Lung (tissue), 12 donors: ENCODE results near the gene SLC44A1. TPM values are rescaled to one million over a fixed set of nuclear protein-coding genes. Genes with fewer than 3 reads are reported as not detected.
A peak's percentile ranks its signal among the peaks of the same experiment; 100 is the strongest.

Experiments
- ATAC-seq: fragments of 200-7000 bp; cut with Tn5 transposase; one replicate; pipeline ENCODE4 v1.9.1; 2020; ENCODE audit warnings: moderate number of reproducible peaks; ENCODE audit not compliant: insufficient read depth, low FRiP score
- DNase-seq, 3 donors: peaks; one replicate each; pipeline ENCODE4 v3.0.0-alpha.2; 2013 to 2017
- H3K27ac ChIP-seq, 2 donors: one replicate each; pipeline ENCODE4 v1.5.1; 2013; ENCODE audit warnings: mild to moderate bottlenecking in 2 of 2, moderate library complexity in 2 of 2, control low read depth in 1 of 2, inconsistent platforms in 1 of 2, low read depth in 1 of 2, low read length in 1 of 2
- H3K27me3 ChIP-seq, 3 donors: one replicate each; pipeline ENCODE4 v1.5.1; 2013; ENCODE audit warnings: low read length in 2 of 3; ENCODE audit not compliant: control insufficient read depth in 3 of 3, insufficient read depth in 3 of 3
- H3K36me3 ChIP-seq, 4 donors: one replicate each; pipeline ENCODE4 v1.5.1; 2013; ENCODE audit warnings: low read length in 4 of 4, mild to moderate bottlenecking in 1 of 4, moderate library complexity in 1 of 4; ENCODE audit not compliant: control insufficient read depth in 4 of 4, insufficient read depth in 4 of 4
- H3K4me1 ChIP-seq, 5 donors: one replicate each; pipeline ENCODE4 v1.5.1; 2013; ENCODE audit warnings: low read length in 5 of 5, mild to moderate bottlenecking in 2 of 5, moderate library complexity in 1 of 5; ENCODE audit not compliant: control insufficient read depth in 5 of 5, insufficient read depth in 5 of 5
- H3K4me3 ChIP-seq: one replicate; pipeline ENCODE4 v1.5.1; 2013; ENCODE audit warnings: mild to moderate bottlenecking, control low read depth, moderate library complexity
- H3K9ac ChIP-seq, 2 donors: one replicate each; pipeline ENCODE4 v1.5.1; 2013; ENCODE audit warnings: low read length in 2 of 2, control low read depth in 1 of 2; ENCODE audit not compliant: insufficient read depth in 1 of 2
- H3K9me3 ChIP-seq, 4 donors: one replicate each; pipeline ENCODE4 v1.5.1; 2013; ENCODE audit warnings: low read length in 3 of 4, mild to moderate bottlenecking in 1 of 4, moderate library complexity in 1 of 4; ENCODE audit not compliant: control insufficient read depth in 4 of 4, insufficient read depth in 3 of 4
- WGBS, 2 donors: extraction: QIAGEN DNeasy Blood & Tissue Kit; methylation state at CpG; one replicate each; pipeline ENCODE4 v1.1.7; 2013; 5-methylcytosine and 5-hydroxymethylcytosine counted together
- polyA plus RNA-seq, 2 donors: library from polyadenylated mRNA; stranded (reverse); fragments of 200-250 nt; gene quantifications; one replicate each; pipeline ENCODE4 v1.2.1, GENCODE V29; 2013
- total RNA-seq, 2 donors: library from RNA; depleted of rRNA in 1 of 2; stranded (reverse); fragments of >200 nt in 1 of 2; gene quantifications; one replicate each; pipeline ENCODE4 v1.2.1, GENCODE V29; 2014 to 2021
- TF ChIP-seq, protein P1 (sequence below): IDR thresholded peaks from 2 replicates; pipeline ENCODE4 v1.5.1; 2012; ENCODE audit warnings: mild to moderate bottlenecking; ENCODE audit errors: control extremely low read depth, extremely low read depth
- donor health status: control.
- donor health status: control.
- donor health status: Bipolar disorder and iron deficiency.
- donor health status: healthy.
- donor health status: DM: yes; HTN: yes; CAD: no.

The SLC44A1 gene
- total and polyA plus RNA-seq, 4 donors = 13.0 to 61.7 (median 33.8) TPM

- WGBS, 2 donors = 67 to 79% methylated on average over 1 of the region's 1 CpG
- H3K36me3 ChIP-seq = no peaks in the 10 kb centered on the region
- TF ChIP-seq, protein P1, sequence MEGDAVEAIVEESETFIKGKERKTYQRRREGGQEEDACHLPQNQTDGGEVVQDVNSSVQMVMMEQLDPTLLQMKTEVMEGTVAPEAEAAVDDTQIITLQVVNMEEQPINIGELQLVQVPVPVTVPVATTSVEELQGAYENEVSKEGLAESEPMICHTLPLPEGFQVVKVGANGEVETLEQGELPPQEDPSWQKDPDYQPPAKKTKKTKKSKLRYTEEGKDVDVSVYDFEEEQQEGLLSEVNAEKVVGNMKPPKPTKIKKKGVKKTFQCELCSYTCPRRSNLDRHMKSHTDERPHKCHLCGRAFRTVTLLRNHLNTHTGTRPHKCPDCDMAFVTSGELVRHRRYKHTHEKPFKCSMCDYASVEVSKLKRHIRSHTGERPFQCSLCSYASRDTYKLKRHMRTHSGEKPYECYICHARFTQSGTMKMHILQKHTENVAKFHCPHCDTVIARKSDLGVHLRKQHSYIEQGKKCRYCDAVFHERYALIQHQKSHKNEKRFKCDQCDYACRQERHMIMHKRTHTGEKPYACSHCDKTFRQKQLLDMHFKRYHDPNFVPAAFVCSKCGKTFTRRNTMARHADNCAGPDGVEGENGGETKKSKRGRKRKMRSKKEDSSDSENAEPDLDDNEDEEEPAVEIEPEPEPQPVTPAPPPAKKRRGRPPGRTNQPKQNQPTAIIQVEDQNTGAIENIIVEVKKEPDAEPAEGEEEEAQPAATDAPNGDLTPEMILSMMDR = no peak
- no peak overlapping the region for H3K4me3 ChIP-seq
- no peak overlapping the region for H3K9ac ChIP-seq
- no peak overlapping the region for H3K27ac ChIP-seq
- no peaks in the 10 kb centered on the region for H3K27me3 ChIP-seq
- H3K4me1 ChIP-seq = peaks cover 0 to 10% (median 3%) of the 10 kb centered on the region in 5 donors
- ATAC-seq (no peak), DNase-seq (no peak)
- H3K9me3 ChIP-seq = peaks cover 0 to 10% (median 4%) of the 10 kb centered on the region in 4 donors
Observed at GRCh38 chr9:105219291-105219805, 25.1 kb upstream of the SLC44A1 start.

DNA sequence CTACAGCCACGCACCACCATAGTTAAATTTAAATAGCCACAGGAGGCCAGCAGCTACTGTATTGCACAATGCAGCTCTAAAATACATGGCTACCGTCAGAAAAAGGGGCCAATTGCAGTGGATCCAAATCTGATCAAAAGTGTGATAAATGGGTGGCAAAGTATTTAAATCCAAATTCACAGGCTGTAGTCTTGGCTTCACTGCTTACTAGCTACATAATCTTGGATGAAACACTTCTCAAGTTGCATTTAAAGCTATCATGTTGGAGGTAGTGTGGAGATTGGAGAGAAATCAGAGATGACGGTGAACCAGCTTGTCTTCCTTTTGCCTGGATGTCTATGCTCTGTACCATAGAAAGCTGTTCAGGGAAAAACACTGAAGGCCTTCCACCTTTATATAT, 24.0 kb upstream of the SLC44A1 start:
- DNase-seq (peak in 1 of 3 donors; percentile 29), ATAC-seq (no peak)
- WGBS, 2 donors = 86 to 93% methylated on average over 3 of the region's 3 CpGs
- Histone ChIP-seq H3K4me1 (peaks cover 0 to 10% (median 3%) of the 10 kb centered on the region in 5 donors), H3K36me3 (no peaks in the 10 kb centered on the region), H3K9me3 (peaks cover 0 to 16% (median 4%) of the 10 kb centered on the region in 4 donors), H3K9ac (no peak overlapping the region), H3K4me3 (no peak overlapping the region), H3K27ac (no peak overlapping the region), H3K27me3 (no peaks in the 10 kb centered on the region)
- TF ChIP-seq, protein P1 = no peak

DNA sequence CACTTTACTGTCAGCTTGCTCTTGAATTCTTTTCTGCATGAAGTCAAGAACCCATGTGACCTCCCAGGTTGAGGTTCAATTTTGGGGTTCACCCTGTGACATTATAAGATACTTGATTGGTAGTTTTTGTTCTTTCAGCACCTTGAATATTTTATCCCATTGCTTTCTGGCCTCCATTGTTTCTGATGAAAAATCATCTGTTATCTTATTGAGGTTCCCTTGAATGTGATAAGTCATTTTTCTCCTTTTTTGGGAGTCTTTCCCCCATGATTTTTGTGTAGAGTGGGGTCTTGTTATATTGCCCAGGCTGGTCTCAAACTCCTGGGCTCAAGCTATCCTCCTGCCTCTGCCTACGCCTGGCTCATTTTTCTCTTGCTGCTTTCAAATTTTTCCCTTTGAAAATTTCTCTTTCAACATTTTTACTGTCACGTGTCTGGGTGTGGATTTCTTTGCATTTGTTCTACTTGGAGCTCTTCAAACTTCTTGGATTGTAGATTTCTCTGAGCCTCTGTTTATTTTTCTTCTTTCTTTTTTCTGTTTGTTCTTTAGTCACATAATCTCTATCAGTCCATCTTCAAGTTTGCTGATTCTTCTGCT, 20.8 kb upstream of the SLC44A1 start:
- 94 to 95% methylated on average over 2 of the region's 2 CpGs for WGBS, 2 donors
- Histone ChIP-seq H3K9ac (no peak overlapping the region), H3K9me3 (peaks cover 0 to 16% (median 4%) of the 10 kb centered on the region in 4 donors), H3K27ac (no peak overlapping the region), H3K27me3 (no peaks in the 10 kb centered on the region), H3K4me3 (no peak overlapping the region), H3K4me1 (no peaks in the 10 kb centered on the region), H3K36me3 (no peaks in the 10 kb centered on the region)
- DNase-seq = no peak
- TF ChIP-seq, protein P1 = no peak
- no peak for ATAC-seq

- Histone ChIP-seq H3K9ac (no peak overlapping the region), H3K4me1 (no peaks in the 10 kb centered on the region), H3K9me3 (peaks cover 0 to 16% (median 4%) of the 10 kb centered on the region in 4 donors), H3K27me3 (no peaks in the 10 kb centered on the region), H3K36me3 (no peaks in the 10 kb centered on the region), H3K27ac (no peak overlapping the region), H3K4me3 (no peak overlapping the region)
- TF ChIP-seq, protein P1 = no peak
- DNase-seq (no peak), ATAC-seq (no peak)
Observed at GRCh38 chr9:105226055-105226454, 18.4 kb upstream of the SLC44A1 start.
